ENCODE results near the gene NPC1L1.

The NPC1L1 gene

GRCh38 chr7:44471436-44471835 is 69.7 kb downstream of the NPC1L1 start:
- no peak for DNase-seq

- DNase-seq, result no peak
Observed at GRCh38 chr7:44470628-44471245, 70.4 kb downstream of the NPC1L1 start.

GRCh38 chr7:44470135-44470479 is 71.0 kb downstream of the NPC1L1 start:
- DNase-seq, result no peak

DNA sequence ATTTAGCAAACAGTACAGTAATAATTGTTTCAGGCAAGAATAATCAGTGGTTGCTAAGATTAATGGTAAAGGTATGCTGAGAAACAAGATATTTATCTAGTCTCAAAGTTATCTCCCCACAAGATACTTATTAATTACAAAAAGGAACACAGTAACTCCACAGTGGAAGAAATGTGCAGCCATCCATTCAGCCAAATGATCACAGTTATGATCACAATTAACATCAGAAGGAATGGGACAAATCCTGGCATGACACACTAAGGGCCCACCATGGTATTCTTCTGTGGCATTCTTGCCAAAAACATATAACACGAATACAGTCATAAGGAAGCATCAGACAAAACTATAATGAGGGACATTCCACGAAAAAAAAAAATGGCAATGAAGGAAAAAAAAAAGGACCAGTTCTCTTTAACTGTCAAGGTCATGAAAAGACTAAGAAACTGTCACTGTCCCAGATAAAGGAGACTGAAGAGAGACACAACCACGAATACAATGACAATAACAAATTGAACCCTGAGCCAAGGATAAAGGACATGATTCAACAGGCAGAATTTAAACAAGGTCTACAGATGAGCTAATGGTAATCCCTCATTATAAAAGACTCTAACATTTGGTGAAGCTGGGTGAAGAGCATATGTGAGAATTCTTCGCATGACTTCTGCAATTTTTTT is 71.5 kb downstream of the NPC1L1 start:
- no peak for DNase-seq

- DNase-seq, result no peak
Observed at GRCh38 chr7:44467217-44467548, 73.9 kb downstream of the NPC1L1 start.

DNA sequence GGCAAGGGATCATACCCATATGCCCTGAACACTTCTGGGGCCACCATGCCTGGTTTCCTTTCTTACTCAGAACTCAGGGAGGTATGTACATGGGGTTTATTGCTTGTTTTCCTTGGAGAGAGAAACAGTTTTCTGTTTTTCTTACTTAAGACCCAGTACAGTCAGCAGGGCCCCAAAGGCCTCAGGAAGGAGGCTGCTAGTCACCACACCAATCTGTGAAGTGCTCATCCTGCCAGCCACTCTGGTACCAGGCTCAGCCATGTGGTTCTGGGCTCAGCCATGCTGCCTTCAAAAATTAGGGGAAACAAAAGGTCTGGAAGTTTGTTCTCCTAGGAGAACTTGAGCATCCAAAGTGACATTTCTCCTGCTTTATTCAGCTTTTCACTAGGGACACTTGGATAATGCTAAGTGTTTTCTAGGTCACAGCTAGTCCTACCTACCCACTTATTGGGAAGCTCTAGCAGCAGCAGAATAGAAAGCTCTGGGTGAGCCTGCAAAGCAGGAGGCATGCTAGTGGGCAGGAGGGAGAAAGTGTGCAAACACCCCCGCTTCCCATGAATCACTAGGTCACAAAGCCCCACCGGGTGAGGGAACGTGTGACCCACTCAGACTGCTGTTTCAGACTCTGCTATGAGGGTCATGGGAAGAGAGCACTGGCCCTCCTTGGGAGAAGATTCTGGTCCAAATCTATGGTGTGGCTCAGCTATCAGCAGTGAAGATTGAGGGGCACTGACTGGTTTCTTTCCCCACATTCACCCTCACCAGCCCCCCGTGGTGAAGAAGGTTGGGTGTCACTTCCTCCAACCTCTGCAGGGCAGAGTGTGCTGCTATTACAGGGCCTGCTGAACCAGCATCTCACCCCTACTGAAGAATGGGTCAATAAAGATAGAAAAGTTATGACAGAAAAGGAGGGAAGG is 74.6 kb downstream of the NPC1L1 start:
- peak; percentile 14 for DNase-seq

DNA sequence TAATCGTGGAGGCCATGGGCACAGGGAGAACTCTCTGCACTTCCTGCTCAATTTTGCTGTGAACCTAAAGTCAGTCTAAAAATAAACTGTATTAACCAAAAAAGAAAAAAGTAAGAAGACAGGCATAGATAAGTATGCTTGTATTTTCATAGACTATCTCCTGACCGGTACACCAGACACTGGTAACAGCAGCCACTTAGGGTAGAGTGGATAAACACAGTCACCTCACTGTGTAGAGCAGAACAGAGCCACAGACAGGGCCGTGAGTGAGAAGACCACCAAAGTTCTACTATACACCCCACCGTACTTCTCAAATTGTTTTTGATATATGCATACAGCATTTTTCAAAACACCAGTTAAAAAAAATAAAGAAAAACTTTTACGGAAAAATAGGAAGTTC is 75.6 kb downstream of the NPC1L1 start:
- no peak for DNase-seq

DNA sequence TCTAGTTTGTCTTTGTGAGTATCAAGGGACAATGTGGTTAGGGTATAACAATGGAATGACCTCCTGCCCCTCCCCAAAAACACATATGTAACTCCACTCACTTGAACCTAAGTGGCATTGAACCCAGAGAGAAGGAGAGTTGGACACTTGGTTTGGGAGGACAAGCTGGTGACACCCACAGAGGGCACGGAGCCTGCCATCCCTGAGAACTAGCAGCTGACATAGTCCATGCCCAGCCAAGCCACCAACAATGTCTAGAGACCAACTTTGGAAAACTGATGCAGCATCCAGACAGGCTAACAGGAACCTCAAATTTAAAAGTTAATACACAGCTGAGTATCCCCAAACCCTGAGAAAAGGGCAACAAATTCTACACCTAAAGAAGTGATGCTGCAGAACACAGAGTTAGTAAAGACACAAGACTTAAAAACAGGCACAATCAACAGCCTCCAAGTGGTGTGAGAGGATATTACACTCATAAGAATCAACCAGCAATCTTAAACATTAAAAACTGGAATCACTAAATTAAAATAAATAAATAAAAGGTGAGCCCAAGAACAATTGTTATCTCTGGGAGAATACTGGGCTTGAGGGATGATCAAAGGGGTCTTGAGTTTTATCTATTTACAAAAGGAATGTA is 77.8 kb downstream of the NPC1L1 start:
- DNase-seq, result no peak

All from activated CD4-positive, alpha-beta T cell treated with anti-CD3 and anti-CD28 coated beads, Interleukin-10, Interleukin-2, amounts not matched to agents 100 ng/mL and 50 ng/mL, durations not matched to agents 16 hours and 8 hours (primary cell).